Neutrophil (primary cell): Measurements from ENCODE around the gene HPS4.
A peak's percentile ranks its signal among the peaks of the same experiment; 100 is the strongest.

Source experiments
- H3K27ac ChIP-seq: fragments of 200-600 bp; sonication (generic); 2 replicates; pipeline ENCODE4 v1.5.1; 2016; ENCODE audit warnings: mild to moderate bottlenecking, moderate library complexity
- H3K27me3 ChIP-seq: fragments of 200-600 bp; sonication (generic); 2 replicates; pipeline ENCODE4 v1.6.0; 2016; ENCODE audit warnings: mild to moderate bottlenecking
- H3K36me3 ChIP-seq: fragments of 200-600 bp; sonication (generic); 2 replicates; pipeline ENCODE4 v1.5.1; 2017
- H3K4me1 ChIP-seq, 2 experiments: fragments of 200-600 bp in 1 of 2; sonication (generic) in 1 of 2; 1 replicate in 1 of 2; 2 replicates in 1 of 2; pipeline versions ENCODE4 v1.5.1 to v1.6.1; 2013 to 2016; ENCODE audit warnings: low read depth in 1 of 2, low read length in 1 of 2, mild to moderate bottlenecking in 1 of 2, moderate library complexity in 1 of 2; ENCODE audit not compliant: control insufficient read depth in 1 of 2, insufficient read depth in 1 of 2
- H3K4me3 ChIP-seq, 2 experiments: fragments of 200-600 bp in 1 of 2; sonication (generic) in 1 of 2; 1 replicate in 1 of 2; 2 replicates in 1 of 2; pipeline ENCODE4 v1.5.1; 2013 to 2016; ENCODE audit warnings: low read depth in 1 of 2, low read length in 1 of 2, mild to moderate bottlenecking in 1 of 2, moderate library complexity in 1 of 2
- H3K9me3 ChIP-seq: fragments of 200-600 bp; sonication (generic); 2 replicates; pipeline ENCODE4 v1.5.1; 2016
- CTCF ChIP-seq: fragments of 200-600 bp; sonication (generic); IDR thresholded peaks from 2 replicates; pipeline ENCODE4 v1.5.1; 2016; ENCODE audit warnings: antibody characterized with exemption

Gene HPS4

GRCh38 chr22:26462641-26463040 is 20.9 kb downstream of the HPS4 start:
- H3K36me3 ChIP-seq, result peaks cover 39% of the 10 kb centered on the region

GRCh38 chr22:26462051-26462450 is 21.5 kb downstream of the HPS4 start:
- peaks cover 44% of the 10 kb centered on the region for H3K36me3 ChIP-seq
- no peaks in the 10 kb centered on the region for H3K27me3 ChIP-seq
- H3K4me1 ChIP-seq, result peaks cover 8 to 11% of the 10 kb centered on the region in 2 experiments
- TF ChIP-seq CTCF, result no peak
- no peaks in the 10 kb centered on the region for H3K9me3 ChIP-seq
- no peak overlapping the region for H3K4me3 ChIP-seq
- no peak overlapping the region for H3K27ac ChIP-seq

More at GRCh38 chr22:26462641-26463040, 20.9 kb downstream of the HPS4 start:
- Histone ChIP-seq H3K4me1 (peaks cover 8 to 11% of the 10 kb centered on the region in 2 experiments), H3K27ac (no peak overlapping the region), H3K4me3 (no peak overlapping the region), H3K27me3 (no peaks in the 10 kb centered on the region), H3K9me3 (no peaks in the 10 kb centered on the region)
- no peak for TF ChIP-seq CTCF

GRCh38 chr22:26461188-26461810 is 22.3 kb downstream of the HPS4 start:
- no peak overlapping the region for H3K27ac ChIP-seq
- peaks cover 40% of the 10 kb centered on the region for H3K36me3 ChIP-seq
- H3K9me3 ChIP-seq, result no peaks in the 10 kb centered on the region
- H3K27me3 ChIP-seq, result no peaks in the 10 kb centered on the region
- TF ChIP-seq CTCF, result peak; percentile 51
- no peak overlapping the region for H3K4me3 ChIP-seq
- H3K4me1 ChIP-seq, result peaks cover 8 to 11% of the 10 kb centered on the region in 2 experiments

- Histone ChIP-seq H3K4me1 (peaks cover 8 to 11% of the 10 kb centered on the region in 2 experiments), H3K4me3 (no peak overlapping the region), H3K27ac (no peak overlapping the region), H3K27me3 (no peaks in the 10 kb centered on the region), H3K9me3 (no peaks in the 10 kb centered on the region), H3K36me3 (peaks cover 36% of the 10 kb centered on the region)
- no peak for TF ChIP-seq CTCF
These were observed 23.4 kb downstream of the HPS4 start for GRCh38 chr22:26460202-26460601.

GRCh38 chr22:26457661-26458272 is 25.8 kb downstream of the HPS4 start:
- no peaks in the 10 kb centered on the region for H3K9me3 ChIP-seq
- H3K4me3 ChIP-seq, result no peak overlapping the region
- no peak overlapping the region for H3K27ac ChIP-seq
- no peak for TF ChIP-seq CTCF
- no peaks in the 10 kb centered on the region for H3K4me1 ChIP-seq
- no peaks in the 10 kb centered on the region for H3K27me3 ChIP-seq
- H3K36me3 ChIP-seq, result peaks cover 40% of the 10 kb centered on the region
